AG20443 (cell line): Measurements from ENCODE around the gene ANKS4B.
"Not testable (repeated sequence)": the region's sequence is repeated elsewhere in the genome, so short reads cannot be mapped to it uniquely, and the experiment has no call there.

ENCODE experiments used
- DNase-seq: peaks from one replicate; pipeline ENCODE4 v3.0.0; 2012; ENCODE audit warnings: low spot score, mixed read lengths

The ANKS4B gene

GRCh38 chr16:21219551-21219950 lies 13.9 kb upstream of the ANKS4B start:
- DNase-seq, result no peak

GRCh38 chr16:21222495-21223337 lies 10.8 kb upstream of the ANKS4B start:
- DNase-seq, result no peak

GRCh38 chr16:21223787-21224186 lies 9.7 kb upstream of the ANKS4B start:
- DNase-seq, result no peak

GRCh38 chr16:21224800-21225199 lies 8.7 kb upstream of the ANKS4B start:
- no peak for DNase-seq

- DNase-seq, result no peak
Observed at GRCh38 chr16:21226749-21227148, 6.8 kb upstream of the ANKS4B start.

- DNase-seq, result no peak
Observed at GRCh38 chr16:21227866-21228265, 5.6 kb upstream of the ANKS4B start.

GRCh38 chr16:21228361-21228872 lies 5.1 kb upstream of the ANKS4B start:
- DNase-seq, result no peak

- DNase-seq, result no peak
Observed at GRCh38 chr16:21233045-21233520, 416 bp upstream of the ANKS4B start.

GRCh38 chr16:21235199-21235585 lies 1.7 kb downstream of the ANKS4B start:
- DNase-seq, result no peak

- DNase-seq, result no peak
Observed at GRCh38 chr16:21236831-21237230, 3.3 kb downstream of the ANKS4B start.

GRCh38 chr16:21239646-21240045 lies 6.1 kb downstream of the ANKS4B start:
- DNase-seq, result no peak

- no peak for DNase-seq
Observed at GRCh38 chr16:21242756-21243155, 9.3 kb downstream of the ANKS4B start.

GRCh38 chr16:21244518-21245215 lies 11.2 kb downstream of the ANKS4B start:
- no peak for DNase-seq

GRCh38 chr16:21248179-21248578 lies 14.7 kb downstream of the ANKS4B start:
- not testable (repeated sequence) for DNase-seq

GRCh38 chr16:21250072-21250923 lies 16.8 kb downstream of the ANKS4B start:
- DNase-seq, result no peak

- DNase-seq, result no peak
Observed at GRCh38 chr16:21253470-21253869, 20.0 kb downstream of the ANKS4B start.

GRCh38 chr16:21256636-21257035 lies 23.1 kb downstream of the ANKS4B start:
- DNase-seq, result no peak

- DNase-seq, result no peak
Observed at GRCh38 chr16:21257284-21257683, 23.8 kb downstream of the ANKS4B start.

- peak; percentile 46 for DNase-seq
Observed at GRCh38 chr16:21260870-21261791, 27.6 kb downstream of the ANKS4B start.

- DNase-seq, result no peak
Observed at GRCh38 chr16:21262779-21263639, 29.5 kb downstream of the ANKS4B start.
